Activated naive CD4-positive, alpha-beta T cell treated with anti-CD3 and anti-CD28 coated beads, Interleukin-2, amount 50 U/mL, for 24 hours (primary cell): ENCODE data around the gene SLX4IP.
"Not testable (repeated sequence)": the region's sequence is repeated elsewhere in the genome, so short reads cannot be mapped to it uniquely, and the experiment has no call there.

Source experiments
- H3K27ac Mint-ChIP-seq: one replicate; pipeline ENCODE4 v1.8.0; 2021; ENCODE audit warnings: mild to moderate bottlenecking, mixed read lengths
- H3K27me3 Mint-ChIP-seq: one replicate; pipeline ENCODE4 v1.8.0; 2021; ENCODE audit warnings: mixed read lengths
- H3K36me3 Mint-ChIP-seq: one replicate; pipeline ENCODE4 v1.8.0; 2021; ENCODE audit warnings: mixed read lengths
- H3K4me1 Mint-ChIP-seq: one replicate; pipeline ENCODE4 v1.8.0; 2021; ENCODE audit warnings: mixed read lengths
- H3K4me3 Mint-ChIP-seq: one replicate; pipeline ENCODE4 v1.8.0; 2021; ENCODE audit warnings: mild to moderate bottlenecking, mixed read lengths
- H3K9me3 Mint-ChIP-seq: one replicate; pipeline ENCODE4 v1.8.0; 2021; ENCODE audit warnings: mixed read lengths

The SLX4IP gene

DNA sequence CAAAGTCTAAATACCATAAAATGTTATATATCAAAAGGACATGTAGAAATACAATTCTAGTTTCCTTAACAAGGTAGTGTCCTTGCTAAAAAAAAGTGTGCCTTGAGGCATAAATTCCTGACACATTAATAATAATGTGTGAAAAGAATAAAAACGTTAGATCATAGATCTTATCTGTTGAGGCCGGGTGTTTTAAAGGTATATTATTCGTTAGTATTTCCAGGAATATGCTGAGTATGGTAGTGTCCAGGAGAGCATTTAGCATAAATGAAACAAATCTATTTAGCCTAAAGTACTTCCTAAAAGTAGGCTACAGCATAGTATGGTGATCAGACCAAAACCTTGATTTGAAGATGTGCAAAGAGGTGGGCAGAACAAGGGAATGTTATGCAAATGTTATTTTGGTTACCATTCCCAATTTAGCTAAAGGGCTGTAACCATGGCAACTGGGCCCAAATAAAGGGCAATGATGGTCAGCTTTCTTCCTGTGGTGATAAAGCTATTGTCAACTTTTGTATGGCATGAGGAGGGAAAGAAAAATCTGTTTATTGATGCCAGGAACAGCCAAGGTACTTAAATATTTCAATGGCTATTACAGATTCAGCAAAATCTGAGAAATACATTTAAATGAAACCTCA lies 20.0 kb upstream of the SLX4IP start:
- H3K9me3 Mint-ChIP-seq, result no peaks in the 10 kb centered on the region
- peak overlapping the region; percentile 1 for H3K27ac Mint-ChIP-seq
- H3K27me3 Mint-ChIP-seq, result no peaks in the 10 kb centered on the region
- H3K4me1 Mint-ChIP-seq, result peaks cover 17% of the 10 kb centered on the region
- H3K4me3 Mint-ChIP-seq, result no peak overlapping the region
- H3K36me3 Mint-ChIP-seq, result peaks cover 9% of the 10 kb centered on the region

DNA sequence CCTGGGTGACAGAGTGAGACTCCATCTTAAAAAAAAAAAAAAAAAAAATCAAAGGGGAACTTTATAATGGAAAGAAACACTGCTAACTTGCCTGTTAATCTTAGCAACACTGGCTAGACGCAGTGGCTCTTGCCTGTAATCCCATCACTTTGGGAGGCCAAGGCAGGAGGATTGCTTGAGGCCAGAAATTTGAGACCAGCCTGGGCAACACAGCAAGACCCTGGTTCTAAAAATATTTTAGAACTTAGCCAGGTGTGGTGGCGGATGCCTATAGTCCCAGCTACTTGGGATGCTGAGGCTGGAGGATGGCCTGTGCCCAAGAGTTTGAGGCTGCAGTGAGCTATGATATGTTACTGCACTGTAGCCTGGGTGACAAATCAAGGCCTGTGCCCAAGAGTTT lies 17.9 kb upstream of the SLX4IP start:
- H3K9me3 Mint-ChIP-seq, H3K27ac Mint-ChIP-seq, H3K4me3 Mint-ChIP-seq, H3K27me3 Mint-ChIP-seq: not testable (repeated sequence)
- Mint-ChIP-seq H3K4me1 (peaks cover 27% of the 10 kb centered on the region), H3K36me3 (peaks cover 11% of the 10 kb centered on the region)

DNA sequence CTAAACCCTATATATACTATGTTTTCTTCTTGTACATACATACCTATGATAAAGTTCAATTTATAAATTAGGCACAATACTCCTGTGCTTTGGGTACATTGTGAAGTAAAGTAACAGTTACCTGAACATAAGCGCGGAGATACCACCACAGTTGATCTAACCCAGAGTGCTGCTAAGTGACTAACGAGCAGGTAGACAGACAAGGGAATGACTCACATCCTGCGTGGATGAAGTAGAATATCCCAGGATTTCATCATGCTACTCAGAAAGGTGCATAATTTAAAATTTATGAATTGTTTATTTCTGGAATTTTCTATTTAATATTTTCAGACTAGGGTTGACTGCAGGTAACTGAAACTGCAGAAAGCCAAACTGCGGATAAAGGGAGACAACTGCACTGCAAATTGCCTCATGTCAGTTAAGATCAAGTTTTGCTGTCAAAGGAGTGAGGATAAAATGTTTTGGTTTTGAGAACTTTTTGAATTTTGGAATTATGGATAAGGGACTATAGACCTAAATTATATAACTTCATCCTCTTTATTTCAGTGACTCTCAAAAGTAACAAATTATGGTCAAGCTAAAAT lies 15.5 kb upstream of the SLX4IP start:
- Mint-ChIP-seq H3K27me3 (no peaks in the 10 kb centered on the region), H3K9me3 (no peaks in the 10 kb centered on the region), H3K27ac (no peak overlapping the region), H3K4me3 (no peak overlapping the region), H3K4me1 (peaks cover 33% of the 10 kb centered on the region), H3K36me3 (peaks cover 14% of the 10 kb centered on the region)

DNA sequence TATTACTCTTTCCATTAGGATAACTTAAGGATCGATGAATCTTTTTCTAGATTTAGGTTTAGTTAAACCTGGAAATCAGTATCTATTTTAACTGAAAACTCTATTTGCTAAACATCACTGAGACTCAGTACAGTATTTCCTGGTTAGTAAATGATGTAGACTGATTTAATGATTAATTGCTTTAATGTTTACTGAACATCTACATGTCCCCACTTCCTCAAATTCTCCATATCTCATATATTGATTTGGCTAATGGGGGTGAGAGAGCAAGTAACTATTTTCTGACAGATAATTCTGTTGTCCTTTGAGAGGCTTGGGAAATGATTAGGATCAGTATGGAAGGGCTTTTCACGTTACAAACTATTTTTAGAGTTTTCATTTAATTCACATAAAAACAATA lies 11.4 kb upstream of the SLX4IP start:
- Mint-ChIP-seq H3K27me3 (no peaks in the 10 kb centered on the region), H3K9me3 (no peaks in the 10 kb centered on the region), H3K36me3 (peaks cover 11% of the 10 kb centered on the region), H3K27ac (no peak overlapping the region), H3K4me1 (peaks cover 44% of the 10 kb centered on the region), H3K4me3 (no peak overlapping the region)

DNA sequence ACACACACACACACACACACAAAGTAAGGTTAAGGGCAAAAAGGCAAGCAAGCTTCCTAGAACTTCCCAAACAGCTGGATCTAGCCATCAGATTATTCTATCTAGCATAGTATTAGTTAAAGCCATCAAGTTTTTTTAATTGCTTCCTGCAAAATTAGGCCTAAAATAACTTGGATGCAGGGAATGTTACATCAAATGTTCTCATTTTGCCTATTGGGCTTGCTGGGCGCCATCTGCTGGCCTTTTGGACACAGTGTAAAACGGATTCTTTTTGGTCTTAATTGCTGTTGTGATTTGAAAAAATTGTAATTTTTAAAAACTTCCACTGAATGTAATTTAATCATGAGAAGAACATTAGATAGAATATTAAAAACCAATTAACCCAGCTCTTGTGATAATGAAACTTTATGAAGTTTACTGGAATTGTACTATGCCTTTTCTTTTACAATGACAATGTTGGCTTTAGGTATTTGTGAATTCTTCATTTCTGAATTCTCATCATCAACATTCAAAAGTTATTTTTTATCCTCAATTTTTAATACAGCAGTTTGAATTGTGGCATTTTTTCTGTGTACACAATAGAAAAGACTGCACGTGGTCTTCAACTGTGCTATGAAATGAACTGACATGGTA lies 7.9 kb upstream of the SLX4IP start:
- peaks cover 61% of the 10 kb centered on the region for H3K4me1 Mint-ChIP-seq
- H3K36me3 Mint-ChIP-seq, result peaks cover 6% of the 10 kb centered on the region
- no peak overlapping the region for H3K27ac Mint-ChIP-seq
- no peaks in the 10 kb centered on the region for H3K9me3 Mint-ChIP-seq
- no peak overlapping the region for H3K4me3 Mint-ChIP-seq
- no peaks in the 10 kb centered on the region for H3K27me3 Mint-ChIP-seq

DNA sequence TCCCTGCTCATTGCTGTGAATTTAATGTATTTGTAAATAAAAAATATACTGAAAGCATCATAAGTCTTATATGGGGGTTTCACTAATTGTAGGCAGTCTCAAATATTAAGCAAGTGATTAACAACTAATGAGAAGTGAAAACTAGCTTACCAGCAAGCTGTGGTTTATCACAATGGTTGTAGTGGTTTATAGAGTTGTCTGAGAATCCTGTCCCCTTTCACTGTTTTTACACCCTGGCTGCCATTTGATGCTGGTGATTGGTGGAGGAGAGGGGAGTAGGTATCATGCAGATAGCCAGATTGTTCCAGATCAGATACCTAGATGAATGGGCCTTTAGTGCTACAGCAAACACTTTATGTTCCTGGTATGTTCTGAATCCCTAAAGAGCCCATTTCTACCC lies 7.1 kb upstream of the SLX4IP start:
- Mint-ChIP-seq H3K4me3 (no peak overlapping the region), H3K9me3 (no peaks in the 10 kb centered on the region), H3K27ac (peak overlapping the region; percentile 66), H3K27me3 (no peaks in the 10 kb centered on the region), H3K4me1 (peaks cover 61% of the 10 kb centered on the region), H3K36me3 (peaks cover 5% of the 10 kb centered on the region)

DNA sequence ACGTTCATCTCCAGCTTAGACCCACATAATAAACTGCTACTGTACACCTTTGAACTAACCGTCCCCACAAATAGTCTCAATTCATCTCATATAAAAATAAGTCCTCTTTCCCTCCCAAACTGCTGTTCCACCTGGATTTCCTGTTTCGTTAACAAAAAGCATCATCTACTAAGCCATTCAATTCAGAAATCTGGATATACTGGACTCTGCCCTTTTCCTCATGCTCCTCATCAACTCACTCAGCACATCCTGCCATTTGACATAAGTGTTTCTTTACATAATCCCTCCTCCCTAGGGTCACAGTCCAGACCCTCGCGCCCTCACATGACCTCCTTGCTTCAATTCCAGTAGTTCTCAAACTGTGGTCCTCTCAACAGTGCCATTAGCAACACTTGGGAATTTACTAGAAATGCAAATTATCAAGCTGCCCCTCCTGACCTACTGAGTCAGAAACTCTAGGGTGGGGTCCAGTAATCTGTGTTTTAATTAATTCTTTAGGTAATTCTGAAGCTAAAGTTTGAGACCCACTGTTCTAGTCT lies 5.6 kb upstream of the SLX4IP start:
- peaks cover 62% of the 10 kb centered on the region for H3K4me1 Mint-ChIP-seq
- H3K4me3 Mint-ChIP-seq, result no peak overlapping the region
- peak overlapping the region; percentile 41 for H3K27ac Mint-ChIP-seq
- no peaks in the 10 kb centered on the region for H3K9me3 Mint-ChIP-seq
- H3K27me3 Mint-ChIP-seq, result no peaks in the 10 kb centered on the region
- peaks cover 3% of the 10 kb centered on the region for H3K36me3 Mint-ChIP-seq

DNA sequence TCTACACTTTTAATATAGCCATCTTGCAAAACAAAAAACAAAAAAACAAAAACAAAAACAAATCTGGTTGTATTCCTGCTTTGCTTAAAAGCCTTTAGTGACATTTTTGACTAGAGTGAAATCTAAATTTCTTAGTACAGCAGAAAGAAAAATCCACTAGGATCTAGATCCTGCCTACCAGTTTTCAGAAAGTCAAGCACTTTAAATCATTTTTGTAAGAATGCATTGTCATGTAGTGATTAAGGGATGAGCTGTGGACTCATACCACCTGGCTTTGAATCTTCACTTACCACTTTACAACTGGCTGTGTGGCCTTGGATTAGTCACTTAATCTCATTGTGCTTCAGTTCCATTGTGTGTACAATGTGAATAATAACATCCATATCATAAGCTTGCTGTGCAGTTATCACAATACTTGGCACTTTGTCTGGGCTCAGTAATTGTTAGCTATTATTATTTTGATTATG lies 5.1 kb upstream of the SLX4IP start:
- no peaks in the 10 kb centered on the region for H3K27me3 Mint-ChIP-seq
- H3K4me3 Mint-ChIP-seq, result no peak overlapping the region
- H3K9me3 Mint-ChIP-seq, result no peaks in the 10 kb centered on the region
- peak overlapping the region; percentile 79 for H3K27ac Mint-ChIP-seq
- H3K4me1 Mint-ChIP-seq, result peaks cover 63% of the 10 kb centered on the region
- peaks cover 3% of the 10 kb centered on the region for H3K36me3 Mint-ChIP-seq

DNA sequence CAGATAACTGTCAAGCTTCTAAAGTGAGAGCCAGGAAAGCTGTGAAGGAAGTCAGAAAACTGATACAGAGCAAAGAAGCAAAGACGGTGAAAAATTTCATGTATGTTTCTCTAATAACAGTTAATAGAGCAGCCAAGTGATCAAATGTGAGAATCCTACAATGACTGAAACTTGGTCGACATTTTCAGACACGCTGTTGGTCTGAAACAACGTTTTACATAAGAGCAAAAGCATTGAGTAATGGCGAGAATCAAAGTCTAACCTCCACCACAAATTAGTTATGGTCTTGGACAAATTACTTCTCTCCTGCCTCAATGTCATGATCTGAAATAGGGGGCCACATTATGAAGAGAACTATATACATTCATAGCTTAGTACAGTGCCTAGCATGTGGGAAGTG lies 4.4 kb upstream of the SLX4IP start:
- H3K9me3 Mint-ChIP-seq, result no peaks in the 10 kb centered on the region
- peaks cover 67% of the 10 kb centered on the region for H3K4me1 Mint-ChIP-seq
- H3K4me3 Mint-ChIP-seq, result no peak overlapping the region
- peaks cover 3% of the 10 kb centered on the region for H3K36me3 Mint-ChIP-seq
- no peaks in the 10 kb centered on the region for H3K27me3 Mint-ChIP-seq
- H3K27ac Mint-ChIP-seq, result no peak overlapping the region

DNA sequence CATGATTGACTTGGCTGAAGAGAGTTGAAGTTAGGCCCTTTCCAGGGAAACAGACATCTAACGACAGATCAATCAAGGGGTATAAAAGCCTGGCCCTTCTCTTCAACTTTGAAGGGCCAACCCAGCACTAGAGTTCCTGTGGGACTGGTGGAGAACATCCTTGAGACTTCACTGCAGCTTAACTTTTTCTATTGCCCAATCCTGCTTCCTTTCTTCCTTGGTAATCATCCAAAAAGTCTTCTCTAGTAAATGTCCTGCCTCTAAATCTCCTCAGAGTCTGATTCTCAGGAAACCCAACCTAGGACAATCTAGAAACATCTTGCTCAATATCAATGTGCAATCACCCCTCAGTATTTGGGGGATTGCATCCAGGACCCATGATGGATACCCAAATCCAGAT lies 3.0 kb upstream of the SLX4IP start:
- Mint-ChIP-seq H3K9me3 (no peaks in the 10 kb centered on the region), H3K36me3 (peaks cover 2% of the 10 kb centered on the region), H3K4me3 (peak overlapping the region; percentile 11), H3K4me1 (peaks cover 61% of the 10 kb centered on the region), H3K27me3 (no peaks in the 10 kb centered on the region), H3K27ac (no peak overlapping the region)

DNA sequence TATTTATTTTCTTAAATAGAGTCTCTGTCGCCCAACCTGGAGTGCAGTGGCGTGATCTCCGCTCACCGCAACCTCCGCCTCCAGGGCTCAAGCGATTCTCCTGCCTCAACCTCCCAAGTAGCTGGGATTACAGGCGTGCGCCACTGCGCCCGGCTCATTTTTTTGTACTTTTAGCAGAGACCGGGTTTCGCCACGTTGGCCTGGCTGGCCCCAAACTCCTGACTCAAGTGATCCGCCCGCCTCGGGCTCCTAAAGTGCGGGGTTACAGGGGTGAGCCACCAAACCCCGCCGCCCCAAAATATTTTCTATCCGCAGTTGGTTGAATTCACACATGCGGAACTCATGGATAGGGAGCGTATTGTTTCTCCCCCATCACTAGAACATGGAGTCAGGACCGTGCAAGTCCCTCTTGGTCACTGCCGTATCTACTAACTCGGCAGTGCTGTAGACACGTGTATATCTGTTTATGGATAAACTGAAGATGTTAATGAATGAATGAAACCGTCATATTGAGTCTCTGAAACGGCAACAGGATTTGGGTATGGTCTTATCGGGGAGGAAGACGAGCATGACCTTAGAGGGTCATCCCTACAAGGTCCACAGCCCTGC lies 2.0 kb upstream of the SLX4IP start:
- Mint-ChIP-seq H3K27ac (peak overlapping the region; percentile 90), H3K27me3 (no peaks in the 10 kb centered on the region), H3K4me3 (peak overlapping the region; percentile 94), H3K4me1 (peaks cover 56% of the 10 kb centered on the region), H3K36me3 (peaks cover 2% of the 10 kb centered on the region), H3K9me3 (no peaks in the 10 kb centered on the region)

DNA sequence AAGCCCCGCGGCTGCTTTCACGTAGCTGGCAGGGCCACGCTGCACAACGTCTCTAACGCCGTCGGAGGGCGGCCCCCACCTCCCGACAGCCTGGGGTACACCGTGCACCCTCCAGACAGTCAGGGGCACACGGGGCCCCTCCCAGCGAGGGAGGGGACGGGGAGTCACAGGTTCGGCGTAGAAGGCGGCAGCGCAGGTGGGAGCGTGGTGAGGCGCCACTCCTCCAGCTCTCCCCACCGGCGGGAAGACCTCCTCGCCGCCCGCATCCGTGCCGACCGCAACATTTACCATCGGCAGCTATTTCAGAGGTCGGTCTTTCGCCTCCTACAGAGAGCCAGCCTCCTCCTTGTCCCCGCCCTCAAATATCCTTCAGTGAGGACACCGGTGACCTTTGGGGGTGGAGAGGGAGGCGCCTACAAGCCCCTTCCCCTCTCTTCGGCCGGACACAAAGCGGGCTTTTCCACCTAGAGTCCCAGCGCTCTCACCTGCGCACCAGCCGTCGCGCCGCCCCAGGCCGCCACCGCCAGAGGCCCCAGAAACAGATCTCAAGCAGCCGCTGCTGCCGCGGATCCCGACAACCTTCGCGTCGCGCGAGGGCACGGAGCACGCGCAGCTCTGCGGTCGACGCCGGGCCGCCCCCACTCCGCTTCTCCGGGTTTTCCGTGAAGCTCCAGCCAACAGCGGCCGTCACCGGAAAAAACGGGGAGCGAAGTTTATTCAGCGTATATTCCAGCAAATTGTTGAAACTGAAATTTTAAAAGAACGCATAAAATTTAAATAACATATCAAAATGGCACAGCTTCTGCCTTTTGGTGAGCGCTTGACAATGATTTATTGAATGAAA lies 1.3 kb upstream of the SLX4IP start, which contains the start of gene MKKS:
Gene MKKS (minus strand): TSS at position 600 of the 844 bp plus-strand sequence. CDS start 20,708 bp downstream, outside the sequence.
- H3K9me3 Mint-ChIP-seq, result no peaks in the 10 kb centered on the region
- H3K27me3 Mint-ChIP-seq, result no peaks in the 10 kb centered on the region
- H3K4me1 Mint-ChIP-seq, result peaks cover 55% of the 10 kb centered on the region
- peak within 1 kb of the TSS; percentile 94 for H3K4me3 Mint-ChIP-seq
- H3K36me3 Mint-ChIP-seq, result peaks cover 2% of the 10 kb centered on the region
- H3K27ac Mint-ChIP-seq, result peak within 1 kb of the TSS; percentile 90

DNA sequence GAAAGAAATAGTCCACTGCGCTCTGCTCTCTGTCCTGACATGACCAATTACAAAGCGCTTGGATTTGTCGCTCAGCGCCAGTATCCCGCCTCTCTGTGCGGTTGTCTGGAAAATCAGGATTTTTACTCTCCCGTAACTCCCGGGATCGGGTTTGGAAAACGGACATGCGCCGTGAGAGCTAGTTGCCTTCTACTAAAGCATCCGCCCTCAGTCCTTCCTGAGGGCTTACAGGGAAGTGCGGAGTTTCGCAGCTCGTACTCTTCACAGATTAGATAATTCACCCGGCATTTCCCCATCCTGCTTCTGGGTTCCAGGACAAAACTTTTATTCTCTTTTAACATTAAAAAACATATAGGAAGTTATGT lies 656 bp upstream of the SLX4IP start:
- Mint-ChIP-seq H3K27ac (peak overlapping the region; percentile 90), H3K27me3 (no peaks in the 10 kb centered on the region), H3K4me3 (peak overlapping the region; percentile 94), H3K4me1 (peaks cover 49% of the 10 kb centered on the region), H3K36me3 (peaks cover 2% of the 10 kb centered on the region), H3K9me3 (no peaks in the 10 kb centered on the region)

DNA sequence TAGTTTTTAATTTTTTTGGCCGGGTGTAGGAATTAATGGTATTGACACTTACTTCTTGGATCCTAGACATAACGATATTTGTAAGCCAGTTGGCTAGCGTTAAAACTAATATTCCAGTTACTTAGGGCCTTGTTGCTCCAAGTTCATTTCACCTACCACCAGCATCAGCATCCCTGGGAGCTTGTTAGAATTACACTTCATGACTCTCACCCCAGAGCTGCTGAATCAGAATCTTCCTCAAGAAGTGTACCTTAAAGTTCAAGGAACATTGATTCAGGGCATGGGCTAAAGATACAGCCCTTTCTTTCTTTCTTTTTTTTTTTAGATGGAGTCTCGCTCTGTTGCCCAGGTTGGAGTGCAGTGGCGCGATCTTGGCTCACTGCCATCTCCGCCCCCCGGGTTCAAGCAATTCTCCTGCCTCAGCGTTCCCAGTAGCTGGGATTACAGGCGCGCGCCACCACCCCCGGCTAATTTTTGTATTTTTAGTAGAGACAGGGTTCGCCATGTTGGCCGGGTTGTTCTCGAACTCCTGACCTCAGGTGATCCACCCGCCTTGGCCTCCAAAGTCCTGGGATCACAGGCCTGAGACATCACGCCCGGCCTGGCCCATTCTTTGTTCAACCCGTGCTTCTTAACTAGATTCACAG lies 1.1 kb downstream of the SLX4IP start:
- Mint-ChIP-seq H3K27me3 (no peaks in the 10 kb centered on the region), H3K4me3 (peak overlapping the region; percentile 94), H3K27ac (no peak overlapping the region), H3K9me3 (no peaks in the 10 kb centered on the region), H3K4me1 (peaks cover 31% of the 10 kb centered on the region), H3K36me3 (peaks cover 3% of the 10 kb centered on the region)

DNA sequence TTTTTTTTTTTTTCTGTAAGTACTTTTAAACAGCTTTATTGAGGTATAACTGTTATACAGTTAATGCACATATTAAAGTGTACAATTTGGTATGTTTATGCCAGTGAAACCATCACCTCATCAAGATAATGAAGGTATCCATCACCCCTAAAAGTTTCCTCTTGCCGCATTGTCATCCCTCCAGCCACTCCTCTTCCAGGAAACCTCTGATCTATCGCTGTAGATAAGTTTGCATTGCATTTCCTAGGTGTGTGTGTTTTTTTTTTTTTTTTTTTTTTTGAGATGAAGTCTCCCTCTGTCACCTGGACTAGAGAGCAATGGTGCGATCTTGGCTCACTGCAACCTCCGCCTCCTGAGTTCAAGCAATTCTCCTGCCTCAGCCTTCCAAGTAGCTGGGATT lies 3.1 kb downstream of the SLX4IP start:
- H3K36me3 Mint-ChIP-seq, result peaks cover 6% of the 10 kb centered on the region
- no peaks in the 10 kb centered on the region for H3K9me3 Mint-ChIP-seq
- H3K27me3 Mint-ChIP-seq, result no peaks in the 10 kb centered on the region
- H3K4me3 Mint-ChIP-seq, result no peak overlapping the region
- no peak overlapping the region for H3K27ac Mint-ChIP-seq
- peaks cover 17% of the 10 kb centered on the region for H3K4me1 Mint-ChIP-seq
